SU-DHL-6 (cell line): ENCODE measurements around the gene OR5K4.
A peak's percentile ranks its signal among the peaks of the same experiment; 100 is the strongest.

Source experiments
- H2AFZ ChIP-seq: fragments of 200-600 bp; sonication (generic); 2 replicates; pipeline ENCODE4 v1.6.1; 2014; ENCODE audit warnings: low read depth, mild to moderate bottlenecking, moderate library complexity, mixed read lengths, antibody characterized with exemption, low read length; ENCODE audit not compliant: severe bottlenecking
- H3F3A ChIP-seq: fragments of 200-600 bp; shearing (Covaris generic); 2 replicates; pipeline ENCODE4 v1.6.0; 2016; ENCODE audit warnings: antibody characterized with exemption, mild to moderate bottlenecking; ENCODE audit not compliant: insufficient read depth
- H3K27ac ChIP-seq: fragments of 200-600 bp; sonication (generic); 2 replicates; pipeline ENCODE4 v1.5.1; 2016; ENCODE audit warnings: low read depth, mild to moderate bottlenecking, low read length, moderate library complexity, mixed read lengths
- H3K27me3 ChIP-seq: fragments of 200-600 bp; sonication (generic), shearing (Covaris generic); 2 replicates; pipeline ENCODE4 v1.6.0; 2014; ENCODE audit warnings: mild to moderate bottlenecking, low read length
- H3K36me3 ChIP-seq: fragments of 200-600 bp; sonication (generic); 2 replicates; pipeline ENCODE4 v1.6.1; 2014; ENCODE audit warnings: mild to moderate bottlenecking, low read length, mixed read lengths
- H3K4me2 ChIP-seq: fragments of 300-600, 200-600 bp; shearing (Covaris generic), sonication (generic); 2 replicates; pipeline ENCODE4 v1.6.0; 2014; ENCODE audit warnings: low read length, low read depth, mild to moderate bottlenecking; ENCODE audit not compliant: poor library complexity, severe bottlenecking
- H3K4me3 ChIP-seq: fragments of 200-600 bp; sonication (generic); 2 replicates; pipeline ENCODE4 v1.5.1; 2014; ENCODE audit warnings: antibody characterized with exemption, low read length, mild to moderate bottlenecking, mixed read lengths; ENCODE audit not compliant: insufficient read depth, poor library complexity, severe bottlenecking
- H3K79me2 ChIP-seq: fragments of 200-600 bp; sonication (generic); 2 replicates; pipeline ENCODE4 v1.6.1; 2014; ENCODE audit warnings: mild to moderate bottlenecking, low read length, moderate library complexity; ENCODE audit not compliant: insufficient read depth
- H3K9ac ChIP-seq: fragments of 200-600 bp; sonication (generic); 2 replicates; pipeline ENCODE4 v1.7.0; 2014; ENCODE audit warnings: mild to moderate bottlenecking, low read length
- H3K9me2 ChIP-seq: fragments of 200-600 bp; sonication (generic); replicated peaks from 2 replicates; pipeline ENCODE4 v1.6.1; 2014; ENCODE audit warnings: low read length; ENCODE audit not compliant: insufficient read depth
- H3K9me3 ChIP-seq: fragments of 200-600 bp; sonication (generic); 2 replicates; pipeline ENCODE4 v1.6.1; 2014; ENCODE audit warnings: low read length, mixed read lengths; ENCODE audit not compliant: insufficient read depth
- H4K20me1 ChIP-seq: fragments of 200-600 bp; sonication (generic); 2 replicates; pipeline ENCODE4 v1.6.1; 2014; ENCODE audit warnings: low read depth, mild to moderate bottlenecking, antibody characterized with exemption, low read length, moderate library complexity, mixed read lengths
- CTCF ChIP-seq: fragments of 200-600 bp; sonication (generic); IDR thresholded peaks from one replicate; pipeline ENCODE4 v1.5.1; 2017; ENCODE audit warnings: antibody characterized with exemption, mild to moderate bottlenecking, low read length, moderate library complexity; ENCODE audit not compliant: insufficient read depth, poor library complexity, severe bottlenecking
- EZH2phosphoT487 ChIP-seq: fragments of 200-600 bp; sonication (generic), shearing (Covaris generic); conservative IDR thresholded peaks from 2 replicates; pipeline ENCODE4 v1.6.1; 2018; ENCODE audit warnings: mild to moderate bottlenecking, antibody characterized with exemption, low read length, moderate library complexity, mixed read lengths

Gene OR5K4

GRCh38 chr3:98359250-98359649 lies 5.6 kb downstream of the OR5K4 start:
- Histone ChIP-seq H4K20me1 (no peaks in the 10 kb centered on the region), H3K27me3 (no peaks in the 10 kb centered on the region), H3K9me3 (no peaks in the 10 kb centered on the region), H3K27ac (no peak overlapping the region), H3K9ac (no peak overlapping the region), H3K4me2 (no peak overlapping the region), H3K9me2 (no peaks in the 10 kb centered on the region), H2AFZ (no peak overlapping the region), H3F3A (no peaks in the 10 kb centered on the region), H3K4me3 (no peak overlapping the region), H3K36me3 (no peaks in the 10 kb centered on the region), H3K79me2 (no peaks in the 10 kb centered on the region)
- TF ChIP-seq EZH2phosphoT487, result no peak
- TF ChIP-seq CTCF, result no peak

GRCh38 chr3:98359993-98360675 lies 6.5 kb downstream of the OR5K4 start:
- TF ChIP-seq EZH2phosphoT487, result no peak
- peak; percentile 23 for TF ChIP-seq CTCF
- H3K27ac ChIP-seq, result no peak overlapping the region
- H3K4me2 ChIP-seq, result no peak overlapping the region
- H3K9ac ChIP-seq, result no peak overlapping the region
- no peaks in the 10 kb centered on the region for H3K36me3 ChIP-seq
- H3F3A ChIP-seq, result no peaks in the 10 kb centered on the region
- no peaks in the 10 kb centered on the region; the same call in 1 of the 2 replicates for H4K20me1 ChIP-seq
- no peaks in the 10 kb centered on the region for H3K79me2 ChIP-seq
- H3K9me2 ChIP-seq, result no peaks in the 10 kb centered on the region
- no peak overlapping the region for H2AFZ ChIP-seq
- no peaks in the 10 kb centered on the region for H3K9me3 ChIP-seq
- H3K4me3 ChIP-seq, result no peak overlapping the region
- H3K27me3 ChIP-seq, result no peaks in the 10 kb centered on the region

- no peak for TF ChIP-seq EZH2phosphoT487
- no peak for TF ChIP-seq CTCF
- no peak overlapping the region for H3K4me3 ChIP-seq
- H2AFZ ChIP-seq, result no peak overlapping the region
- no peak overlapping the region for H3K9ac ChIP-seq
- no peaks in the 10 kb centered on the region; the same call in 1 of the 2 replicates for H4K20me1 ChIP-seq
- H3K27ac ChIP-seq, result no peak overlapping the region
- no peaks in the 10 kb centered on the region for H3K27me3 ChIP-seq
- H3K36me3 ChIP-seq, result no peaks in the 10 kb centered on the region
- no peak overlapping the region for H3K4me2 ChIP-seq
- H3K79me2 ChIP-seq, result no peaks in the 10 kb centered on the region
- no peaks in the 10 kb centered on the region for H3K9me3 ChIP-seq
- H3F3A ChIP-seq, result no peaks in the 10 kb centered on the region
- H3K9me2 ChIP-seq, result no peaks in the 10 kb centered on the region
These were observed 7.0 kb downstream of the OR5K4 start for GRCh38 chr3:98360681-98361080.
